Common myeloid progenitor, CD34-positive (primary cell): ENCODE data around the gene SPATS2L.

Source experiments
- CTCF ChIA-PET: fragments of 350-600 bp; sonication (Branson Sonifier 250); formaldehyde crosslinking; loops from one replicate; lab custom pipeline; 2021; ENCODE audit warnings: antibody characterized with exemption; lab: Charles Lee
- POLR2A ChIA-PET: fragments of 350-600 bp; sonication (Branson Sonifier 250); formaldehyde crosslinking; loops from one replicate; lab custom pipeline; 2021; ENCODE audit warnings: antibody characterized with exemption; lab: Charles Lee
- DNase-seq, 3 donors: peaks; one replicate each; pipeline versions ENCODE4 v3.0.0 to v3.0.0-alpha.2; 2013
- H3K27ac ChIP-seq, 2 experiments: 1 replicate in 1 of 2; 2 replicates in 1 of 2; pipeline ENCODE4 v1.7.0; 2013; ENCODE audit warnings: inconsistent platforms in 2 of 2, low read length in 2 of 2, mild to moderate bottlenecking in 2 of 2, low read depth in 1 of 2, moderate library complexity in 1 of 2; ENCODE audit not compliant: severe bottlenecking in 2 of 2, insufficient read depth in 1 of 2, poor library complexity in 1 of 2
- H3K27me3 ChIP-seq, 5 experiments: replicated peaks in 2 of 5; 1 replicate in 3 of 5; 2 replicates in 2 of 5; pipeline versions ENCODE4 v1.6.1 to v1.7.0; 2013; ENCODE audit warnings: low read length in 4 of 5, mild to moderate bottlenecking in 2 of 5, moderate library complexity in 2 of 5, inconsistent platforms in 1 of 5; ENCODE audit not compliant: insufficient read depth in 5 of 5, control insufficient read depth in 4 of 5
- H3K36me3 ChIP-seq, 4 experiments: 1 replicate in 2 of 4; 2 replicates in 2 of 4; pipeline versions ENCODE4 v1.6.1 to v1.7.0; 2013; ENCODE audit warnings: low read length in 3 of 4, control low read depth in 1 of 4, mild to moderate bottlenecking in 1 of 4; ENCODE audit not compliant: control insufficient read depth in 4 of 4, insufficient read depth in 4 of 4
- H3K4me1 ChIP-seq, 4 experiments: 1 replicate in 3 of 4; 2 replicates in 1 of 4; pipeline versions ENCODE4 v1.6.1 to v1.7.1; 2013; ENCODE audit warnings: low read length in 3 of 4, mild to moderate bottlenecking in 3 of 4, control low read depth in 1 of 4, inconsistent platforms in 1 of 4, moderate library complexity in 1 of 4; ENCODE audit not compliant: control insufficient read depth in 4 of 4, insufficient read depth in 4 of 4; ENCODE audit errors: control extremely low read depth in 1 of 4
- H3K4me3 ChIP-seq, 7 experiments: 1 replicate in 4 of 7; 2 replicates in 3 of 7; pipeline versions ENCODE4 v1.5.1 to v1.7.0; 2013; ENCODE audit warnings: mild to moderate bottlenecking in 7 of 7, low read length in 6 of 7, moderate library complexity in 6 of 7, inconsistent platforms in 2 of 7, low read depth in 2 of 7, control low read depth in 1 of 7; ENCODE audit not compliant: insufficient read depth in 4 of 7, control insufficient read depth in 1 of 7; ENCODE audit errors: extremely low read depth in 1 of 7
- H3K9me3 ChIP-seq, 5 experiments: 1 replicate in 4 of 5; 2 replicates in 1 of 5; pipeline versions ENCODE4 v1.6.1 to v1.7.1; 2013; ENCODE audit warnings: low read length in 4 of 5, mild to moderate bottlenecking in 2 of 5, inconsistent platforms in 1 of 5, low read depth in 1 of 5, moderate library complexity in 1 of 5; ENCODE audit not compliant: control insufficient read depth in 4 of 5, insufficient read depth in 2 of 5; ENCODE audit errors: control extremely low read depth in 1 of 5
- WGBS: methylation state at CpG from one replicate; pipeline ENCODE4 v1.1.5; 2013; ENCODE audit not compliant: insufficient coverage; 5-methylcytosine and 5-hydroxymethylcytosine counted together

The SPATS2L gene

DNA sequence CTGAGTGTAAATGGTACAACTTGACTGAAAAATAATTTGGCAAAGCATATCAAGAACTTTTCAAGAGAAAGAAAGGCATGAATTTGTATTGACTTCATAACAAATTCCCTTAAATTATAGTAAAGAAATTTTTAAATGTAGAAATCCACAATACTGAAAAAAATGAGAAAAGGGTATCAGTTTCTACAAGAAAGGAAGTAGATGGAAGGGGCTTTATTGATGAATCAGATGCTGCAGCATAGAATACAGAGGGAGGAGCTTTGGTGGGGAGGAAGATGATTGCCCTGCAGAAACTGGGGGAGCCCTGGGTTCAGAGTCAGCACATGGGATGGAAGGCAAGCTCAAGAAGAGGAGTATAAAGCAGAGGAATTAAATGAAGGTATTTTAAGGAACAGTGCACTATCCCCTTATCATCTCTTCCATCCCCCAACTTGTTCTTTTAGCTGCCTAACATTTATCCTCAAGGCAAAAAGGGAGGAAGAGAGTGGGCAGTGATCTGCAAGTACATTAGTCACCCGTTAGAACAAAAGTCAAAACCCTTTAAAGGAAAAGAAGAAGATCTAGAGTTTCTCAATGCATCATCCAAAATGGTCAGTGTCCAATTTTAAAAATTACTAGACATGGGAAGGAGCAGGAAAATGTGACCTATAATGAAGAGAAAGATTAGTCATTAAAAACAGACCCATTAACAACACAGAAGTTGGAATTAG lies 125.7 kb downstream of the SPATS2L start:
- Histone ChIP-seq H3K9me3 (no peaks in the 10 kb centered on the region), H3K36me3 (no peaks in the 10 kb centered on the region), H3K4me1 (no peaks in the 10 kb centered on the region), H3K4me3 (no peak overlapping the region), H3K27ac (no peak overlapping the region), H3K27me3 (no peaks in the 10 kb centered on the region)
- DNase-seq = no peak
- CTCF ChIA-PET = no interaction called here
- POLR2A ChIA-PET = no interaction called here
- WGBS = no CpG with 5 or more reads among the region's 1 CpG

DNA sequence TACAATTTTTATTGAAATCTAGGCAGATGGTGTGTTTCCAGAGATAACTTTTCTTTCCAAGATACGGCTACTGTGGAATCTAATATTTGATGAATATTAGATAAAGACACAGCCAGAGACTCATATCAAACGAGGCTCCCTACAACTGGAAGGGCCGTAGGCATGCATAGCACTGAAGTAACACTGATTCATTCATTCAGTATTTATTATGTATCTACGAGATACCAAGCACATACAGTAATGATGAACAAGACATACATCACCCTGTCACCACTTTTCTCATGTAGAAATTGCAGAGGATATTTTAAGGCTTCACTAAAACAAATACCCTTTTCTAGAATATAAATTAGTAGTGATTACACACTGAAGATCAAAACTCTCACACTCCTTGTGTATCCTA lies 128.9 kb downstream of the SPATS2L start:
- H3K27ac ChIP-seq = no peak overlapping the region
- no peak overlapping the region for H3K4me3 ChIP-seq
- DNase-seq = no peak
- peaks cover 0 to 4% (median 0%) of the 10 kb centered on the region in 4 experiments for H3K36me3 ChIP-seq
- ChIA-PET CTCF (interaction anchor here (0.6 kb wide), 1 partner anchor 16 kb away, joined by 3 read pairs; no protein-coding TSS in a partner anchor), POLR2A (no interaction called here)
- no peaks in the 10 kb centered on the region for H3K4me1 ChIP-seq
- WGBS = 100% methylated on average over 3 of the region's 4 CpGs
- H3K27me3 ChIP-seq = no peaks in the 10 kb centered on the region
- H3K9me3 ChIP-seq = no peaks in the 10 kb centered on the region

- WGBS = no CpG with 5 or more reads among the region's 1 CpG
- no peaks in the 10 kb centered on the region for H3K9me3 ChIP-seq
- POLR2A ChIA-PET = no interaction called here
- H3K27ac ChIP-seq = no peak overlapping the region
- no peaks in the 10 kb centered on the region for H3K4me1 ChIP-seq
- DNase-seq = no peak
- CTCF ChIA-PET = no interaction called here
- no peak overlapping the region for H3K4me3 ChIP-seq
- H3K27me3 ChIP-seq = no peaks in the 10 kb centered on the region
- H3K36me3 ChIP-seq = peaks cover 0 to 4% (median under 1%) of the 10 kb centered on the region in 4 experiments
These were observed 131.8 kb downstream of the SPATS2L start for GRCh38 chr2:200438251-200438650.

GRCh38 chr2:200438846-200439245 lies 132.4 kb downstream of the SPATS2L start:
- POLR2A ChIA-PET = no interaction called here
- WGBS = 100% methylated on average over 1 of the region's 1 CpG
- H3K9me3 ChIP-seq = no peaks in the 10 kb centered on the region
- no peak overlapping the region for H3K4me3 ChIP-seq
- H3K27me3 ChIP-seq = no peaks in the 10 kb centered on the region
- H3K36me3 ChIP-seq = peaks cover 0 to 4% (median 1%) of the 10 kb centered on the region in 4 experiments
- DNase-seq = no peak
- H3K27ac ChIP-seq = no peak overlapping the region
- CTCF ChIA-PET = no interaction called here
- H3K4me1 ChIP-seq = no peaks in the 10 kb centered on the region

GRCh38 chr2:200439981-200440380 lies 133.5 kb downstream of the SPATS2L start:
- DNase-seq = no peak
- Histone ChIP-seq H3K4me3 (no peak overlapping the region), H3K9me3 (no peaks in the 10 kb centered on the region), H3K27me3 (no peaks in the 10 kb centered on the region), H3K36me3 (peaks cover 0 to 4% (median 1%) of the 10 kb centered on the region in 4 experiments), H3K4me1 (no peaks in the 10 kb centered on the region), H3K27ac (no peak overlapping the region)
- ChIA-PET CTCF (no interaction called here), POLR2A (no interaction called here)
- 100% methylated on average over 4 of the region's 5 CpGs for WGBS

DNA sequence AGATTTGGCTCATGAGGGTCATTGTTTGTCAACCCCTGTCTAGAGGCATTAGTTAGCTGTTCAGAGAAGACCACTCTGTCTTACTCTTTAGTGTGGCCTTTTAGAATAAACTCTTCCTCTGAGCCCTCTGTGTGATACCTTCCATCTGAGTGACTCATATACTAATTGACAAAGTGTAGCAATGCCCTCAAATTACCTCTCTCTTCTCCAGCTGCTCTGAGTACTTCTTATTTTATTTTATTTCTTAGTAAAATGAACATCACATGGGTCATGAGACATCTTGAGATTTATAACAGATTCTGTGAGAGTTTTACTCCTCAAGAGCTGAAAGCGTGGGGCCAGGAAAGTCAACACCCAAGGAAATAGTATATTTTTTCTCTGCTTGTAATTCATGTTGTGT lies 136.0 kb downstream of the SPATS2L start:
- DNase-seq = no peak
- H3K27ac ChIP-seq = no peak overlapping the region
- POLR2A ChIA-PET = no interaction called here
- no peak overlapping the region for H3K4me3 ChIP-seq
- peaks cover 0 to 4% (median 1%) of the 10 kb centered on the region in 4 experiments for H3K36me3 ChIP-seq
- CTCF ChIA-PET = interaction anchor here (0.6 to 1.6 kb wide), 2 partner anchors 13 to 456 kb away, joined by 3 to 4 read pairs; no protein-coding TSS in a partner anchor
- H3K4me1 ChIP-seq = no peaks in the 10 kb centered on the region
- no peaks in the 10 kb centered on the region for H3K27me3 ChIP-seq
- WGBS = 100% methylated on average over 1 of the region's 1 CpG
- H3K9me3 ChIP-seq = no peaks in the 10 kb centered on the region

GRCh38 chr2:200443376-200443775 lies 136.9 kb downstream of the SPATS2L start:
- Histone ChIP-seq H3K27me3 (no peaks in the 10 kb centered on the region), H3K27ac (no peak overlapping the region), H3K36me3 (peaks cover 0 to 2% (median 0%) of the 10 kb centered on the region in 4 experiments), H3K9me3 (no peaks in the 10 kb centered on the region), H3K4me1 (no peaks in the 10 kb centered on the region), H3K4me3 (no peak overlapping the region)
- no peak for DNase-seq
- ChIA-PET POLR2A (no interaction called here), CTCF (interaction anchor here (1.1 kb wide), 1 partner anchor 25 kb away, joined by 3 read pairs; no protein-coding TSS in a partner anchor)
- 100% methylated on average over 3 of the region's 5 CpGs for WGBS
